ENCODE measurements around the gene OTC.

Gene OTC

GRCh38 chrX:38357747-38358673, 5.6 kb downstream of the OTC start:
- no peak for DNase-seq

DNA sequence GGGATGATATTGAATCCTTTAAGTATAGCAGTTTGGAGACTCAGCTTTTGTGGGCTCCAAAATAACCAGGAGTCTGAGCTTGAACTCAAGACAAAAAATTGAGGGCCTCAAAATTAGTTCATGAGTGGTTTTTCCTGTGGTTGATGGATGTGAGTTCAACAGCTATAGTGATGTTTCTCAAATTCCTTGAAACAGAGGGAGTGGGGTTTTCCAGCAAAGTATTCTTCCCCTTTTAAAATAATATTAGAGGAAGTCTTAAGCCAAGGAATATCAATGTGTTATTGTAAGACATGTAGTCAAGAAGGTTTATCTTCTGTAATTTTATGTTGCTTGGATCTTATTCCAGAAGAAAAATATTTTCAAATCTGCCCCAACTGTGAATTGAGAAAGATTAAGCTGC, 10.6 kb downstream of the OTC start:
- no peak for DNase-seq

GRCh38 chrX:38365954-38366353, 13.6 kb downstream of the OTC start:
- no peak for DNase-seq

DNA sequence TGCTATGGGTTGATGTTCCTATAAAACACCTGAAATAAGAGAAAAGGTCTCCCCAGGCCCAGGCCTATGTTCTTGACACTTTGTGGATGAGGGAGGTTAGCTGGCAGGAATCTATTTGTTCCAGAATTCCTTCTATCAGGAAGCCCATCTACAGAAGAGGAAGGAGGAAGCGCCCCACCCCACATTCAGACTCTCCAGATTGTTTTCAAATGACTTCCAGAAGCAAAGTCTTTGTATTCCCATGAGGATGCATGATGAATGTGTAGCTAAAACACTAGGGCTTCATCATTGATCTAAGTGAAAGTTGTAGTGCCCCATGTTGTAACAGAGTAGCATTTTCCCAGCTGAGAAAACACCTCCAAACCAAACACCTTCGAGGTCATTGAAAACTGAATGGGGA, 16.4 kb downstream of the OTC start:
- DNase-seq = no peak

GRCh38 chrX:38371641-38372040, 19.2 kb downstream of the OTC start:
- DNase-seq = no peak

DNA sequence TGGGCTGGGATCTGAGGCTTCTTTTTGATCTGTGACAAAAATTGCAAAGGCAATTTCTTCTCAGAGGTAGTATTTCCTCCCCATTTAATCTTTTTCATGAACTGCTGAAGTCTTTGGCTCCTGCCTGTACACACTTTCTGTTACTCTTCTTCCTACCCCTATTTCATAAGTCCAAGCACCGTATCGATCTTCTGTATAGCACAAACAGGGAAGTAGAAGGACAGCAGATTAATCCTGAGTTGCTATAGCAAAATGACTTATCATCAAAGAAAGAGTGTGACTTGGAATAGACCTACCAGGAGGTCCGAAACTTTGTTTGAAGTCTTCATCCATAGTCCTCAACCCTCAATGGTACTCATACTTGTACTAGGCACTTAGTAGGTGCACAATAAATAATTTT, 22.0 kb downstream of the OTC start:
- no peak for DNase-seq

GRCh38 chrX:38375891-38376290, 23.5 kb downstream of the OTC start:
- DNase-seq = no peak

DNA sequence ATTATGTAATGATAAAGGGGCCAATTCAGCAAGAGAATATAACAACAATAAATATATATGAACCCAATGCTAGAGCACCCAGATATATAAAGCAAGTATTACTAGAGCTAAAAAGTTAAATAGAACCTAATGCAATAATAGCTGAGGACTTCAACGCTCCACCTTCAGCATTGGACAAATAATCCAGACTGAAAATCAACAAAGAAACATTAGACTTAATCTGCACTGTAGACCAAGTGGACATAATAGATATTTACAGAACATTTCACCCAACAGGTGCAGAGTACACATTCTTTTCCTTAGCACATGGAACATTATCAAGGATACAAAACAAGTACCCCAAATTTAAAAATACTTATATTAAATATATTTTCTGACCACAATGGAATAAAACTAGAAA, 24.3 kb downstream of the OTC start:
- no peak for DNase-seq

GRCh38 chrX:38379088-38379487, 26.7 kb downstream of the OTC start:
- DNase-seq = no peak

- DNase-seq = no peak
These were observed 30.3 kb downstream of the OTC start for GRCh38 chrX:38382663-38383062.

DNA sequence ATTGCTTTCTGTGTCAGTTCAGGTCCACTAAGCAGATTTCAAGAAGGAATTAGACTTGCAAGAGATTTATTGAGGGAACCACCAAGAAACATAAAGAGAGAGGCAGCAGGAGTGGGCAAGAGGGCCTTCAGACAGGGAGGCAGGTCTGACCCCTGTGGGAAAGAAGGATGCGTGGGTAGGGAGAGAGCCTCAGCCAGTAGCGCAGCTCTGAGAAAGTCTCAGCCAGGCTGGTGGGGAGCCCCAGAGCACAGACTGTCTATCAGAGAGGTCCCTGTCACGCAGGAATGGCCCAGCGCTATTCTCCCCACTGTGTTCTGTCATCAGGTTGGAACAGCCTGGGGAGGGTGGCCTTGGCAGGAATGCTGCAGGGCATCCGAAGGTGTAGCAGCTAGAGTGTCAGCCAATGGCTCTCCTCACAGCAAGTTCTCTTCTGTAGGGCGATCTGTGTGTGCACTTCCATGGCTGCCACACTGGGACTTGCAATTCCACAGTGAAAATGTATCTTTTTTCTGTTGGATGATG, 48.0 kb downstream of the OTC start:
- DNase-seq = no peak

GRCh38 chrX:38402118-38402517, 49.7 kb downstream of the OTC start:
- no peak for DNase-seq

- no peak for DNase-seq
These were observed 51.4 kb downstream of the OTC start for GRCh38 chrX:38403834-38404233.

DNA sequence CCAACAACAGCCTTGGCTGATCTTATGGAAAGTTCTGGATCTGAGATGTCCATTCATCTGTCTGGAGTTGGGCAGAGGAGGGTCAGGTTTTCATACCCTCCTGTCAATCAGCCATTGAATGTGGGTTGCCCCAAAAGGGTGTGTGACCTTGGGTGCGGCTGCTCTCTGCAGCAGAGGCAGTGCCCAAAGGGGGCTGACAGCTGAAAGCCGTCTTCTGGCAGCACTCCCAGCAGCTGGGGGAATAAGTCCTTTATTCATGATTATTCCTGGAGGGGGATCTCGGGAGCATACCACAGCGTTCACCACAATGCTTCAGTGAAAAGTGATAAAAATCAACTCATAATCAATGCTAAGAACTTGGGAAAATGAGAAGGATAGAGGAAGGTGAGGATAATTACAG, 54.7 kb downstream of the OTC start:
- DNase-seq = no peak

DNA sequence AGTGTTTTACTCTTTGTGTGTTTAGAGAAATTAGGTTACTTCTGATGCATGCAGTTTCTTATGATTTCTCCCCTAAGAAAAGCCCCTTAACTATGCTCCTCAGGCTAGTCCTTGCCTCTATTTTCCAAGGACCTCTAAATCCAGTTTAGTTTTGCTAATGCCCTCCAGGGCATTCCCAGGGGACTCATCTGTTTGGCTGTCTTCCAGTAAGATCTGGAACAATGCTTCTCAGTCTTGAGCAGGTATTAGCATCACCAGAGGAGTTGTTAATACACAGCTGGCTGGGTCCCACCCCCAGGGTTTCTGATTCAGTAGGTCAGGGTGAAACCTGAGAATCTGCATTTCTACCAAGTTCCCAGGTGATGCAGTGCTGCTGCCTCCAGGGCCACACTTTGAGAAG, 56.9 kb downstream of the OTC start:
- DNase-seq = no peak

DNA sequence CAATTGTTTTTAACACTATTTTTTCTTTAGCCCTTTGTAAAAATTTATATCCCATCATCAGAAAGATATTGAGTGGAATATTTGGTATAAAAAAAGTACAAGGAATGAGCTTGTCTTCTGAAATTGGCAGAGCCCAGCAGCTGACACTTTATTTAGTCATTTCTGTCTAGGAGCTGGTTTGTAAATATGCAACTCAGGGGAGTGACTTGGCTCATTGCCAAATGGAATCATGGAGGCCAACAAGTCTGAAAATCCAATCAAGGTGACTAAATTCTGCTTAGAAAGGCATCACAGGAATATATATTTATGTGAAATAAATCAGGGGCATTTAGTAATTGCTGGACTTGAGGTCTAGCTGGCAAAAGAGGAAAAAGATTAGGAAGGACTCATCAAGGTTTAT, 74.4 kb downstream of the OTC start:
- no peak for DNase-seq

DNA sequence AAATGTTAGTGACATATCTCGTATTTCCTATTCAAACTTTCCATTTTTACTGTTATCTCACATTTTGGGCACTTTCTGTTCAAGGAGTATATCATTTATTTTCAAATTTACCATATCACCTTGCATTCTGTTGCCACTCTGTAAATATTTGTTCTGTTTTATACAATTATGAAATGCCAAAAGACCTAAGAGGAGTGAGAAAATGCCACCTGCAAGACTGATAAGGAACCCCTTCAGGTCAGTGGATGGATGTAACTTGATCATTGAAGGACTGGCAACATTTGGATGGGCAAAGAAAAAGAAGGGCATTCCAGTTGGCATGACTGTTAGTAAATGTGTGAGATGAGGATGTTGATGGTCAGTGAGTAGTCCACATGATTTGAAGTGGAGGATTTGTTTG, 79.1 kb downstream of the OTC start:
- DNase-seq = no peak

DNA sequence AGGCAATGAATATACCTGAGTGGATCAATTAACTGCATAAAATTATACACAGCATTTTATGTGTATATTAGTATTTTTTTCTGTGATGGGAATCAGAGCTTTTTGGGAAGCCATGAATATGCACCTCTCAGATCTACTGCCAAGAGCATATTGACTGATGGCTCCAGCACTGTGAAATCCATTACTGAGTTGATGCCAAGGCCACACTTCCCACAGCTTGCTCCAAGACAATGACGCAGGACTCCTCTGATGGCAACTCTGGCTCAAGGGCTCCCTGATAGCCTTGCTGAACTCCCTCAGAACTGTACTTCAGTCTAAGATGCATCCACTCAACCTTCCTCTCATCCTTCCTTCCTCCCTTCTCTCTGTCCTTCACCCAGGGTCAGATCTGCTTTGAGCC, 82.7 kb downstream of the OTC start:
- DNase-seq = no peak

GRCh38 chrX:38437093-38437492, 84.7 kb downstream of the OTC start:
- no peak for DNase-seq

DNA sequence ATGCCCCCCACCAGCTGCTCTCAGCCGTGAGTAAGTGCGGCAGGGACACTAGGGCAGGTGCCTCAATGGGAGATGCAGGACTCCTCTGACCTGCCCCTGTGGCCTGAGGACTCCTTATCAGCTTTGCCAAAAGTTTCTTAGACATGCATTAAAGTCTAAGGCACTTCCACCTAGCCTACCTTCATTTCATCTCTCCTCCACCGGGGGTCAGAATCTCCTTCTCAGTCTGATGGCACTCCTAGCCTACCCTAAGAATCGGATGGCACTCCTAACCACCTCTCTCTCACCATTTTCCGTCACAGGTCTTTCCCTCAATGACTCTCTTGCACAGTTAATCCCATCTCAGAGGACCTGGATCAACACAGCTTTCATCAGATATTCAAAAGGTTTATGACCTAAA, 85.9 kb downstream of the OTC start:
- no peak for DNase-seq

DNA sequence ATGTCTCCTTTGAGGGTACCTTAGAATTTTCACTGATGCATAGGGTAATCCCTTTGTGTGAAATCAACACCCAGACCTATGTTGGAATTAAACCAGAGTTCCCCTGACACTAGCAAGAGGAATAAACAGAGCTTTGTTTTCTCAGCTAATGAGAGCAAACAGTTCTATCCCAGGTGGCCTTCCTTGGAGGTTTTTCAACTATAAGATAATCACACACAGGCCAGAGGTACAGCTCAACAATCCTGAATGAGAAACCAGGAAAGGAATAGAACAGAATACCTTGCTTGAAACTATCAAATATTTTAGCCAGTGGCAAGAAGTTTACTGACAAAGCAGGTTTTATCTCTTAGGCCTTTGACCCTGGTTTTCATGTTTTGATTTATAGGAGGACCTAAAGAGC, 100.2 kb downstream of the OTC start:
- no peak for DNase-seq

DNA sequence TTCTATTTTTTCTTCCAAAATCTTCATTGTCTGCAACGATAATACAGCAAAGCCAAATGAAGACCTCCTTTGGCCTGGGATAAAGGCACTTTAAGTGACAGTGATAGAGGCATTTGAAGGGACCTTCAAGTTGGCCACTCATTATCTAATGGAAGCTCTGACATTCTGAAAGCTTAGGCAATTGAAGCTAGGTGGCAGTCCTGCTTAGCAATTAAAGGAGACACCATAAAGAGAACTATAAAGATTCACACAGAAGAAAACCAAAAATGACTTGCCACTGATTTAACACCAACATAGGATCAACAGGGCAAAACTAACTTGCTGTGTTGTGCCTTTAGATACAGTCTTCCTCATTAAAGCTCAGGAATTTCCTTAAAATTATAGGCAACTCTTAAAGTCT, 105.7 kb downstream of the OTC start:
- DNase-seq = no peak

- no peak for DNase-seq
These were observed 109.9 kb downstream of the OTC start for GRCh38 chrX:38462257-38462656.

- no peak for DNase-seq
These were observed 113.3 kb downstream of the OTC start for GRCh38 chrX:38465686-38466085.
